ENCODE measurements around the gene FFAR3.

The FFAR3 gene

GRCh38 chr19:35381926-35382325 lies 23.7 kb downstream of the FFAR3 start:
- no peak for DNase-seq (ENCODE audit: low read depth)
- no peak overlapping the region for H3K4me3 ChIP-seq (ENCODE audit: low read length)
- TF ChIP-seq CTCF (IDR thresholded peaks at IDR 0.05; ENCODE audit: insufficient read depth, low read depth, low read length, missing control alignments): no peak

GRCh38 chr19:35383536-35383935 lies 25.3 kb downstream of the FFAR3 start:
- no peak for DNase-seq (ENCODE audit: low read depth)
- H3K4me3 ChIP-seq (ENCODE audit: low read length): no peak overlapping the region
- TF ChIP-seq CTCF (IDR thresholded peaks at IDR 0.05; ENCODE audit: insufficient read depth, low read depth, low read length, missing control alignments): no peak

GRCh38 chr19:35388277-35389054 lies 30.2 kb downstream of the FFAR3 start:
- no peak for TF ChIP-seq CTCF (IDR thresholded peaks at IDR 0.05; ENCODE audit: insufficient read depth, low read depth, low read length, missing control alignments)
- no peak for DNase-seq (ENCODE audit: low read depth)

GRCh38 chr19:35389192-35389861 lies 31.1 kb downstream of the FFAR3 start:
- no peak for TF ChIP-seq CTCF (IDR thresholded peaks at IDR 0.05; ENCODE audit: insufficient read depth, low read depth, low read length, missing control alignments)
- DNase-seq (ENCODE audit: low read depth): peak; percentile 4

More at GRCh38 chr19:35388277-35389054, 30.2 kb downstream of the FFAR3 start:
- H3K4me3 ChIP-seq (ENCODE audit: low read length): no peak overlapping the region

GRCh38 chr19:35392742-35393715 lies 34.8 kb downstream of the FFAR3 start:
- H3K4me3 ChIP-seq (ENCODE audit: low read length): no peak overlapping the region
- no peak for DNase-seq (ENCODE audit: low read depth)
- no peak for TF ChIP-seq CTCF (IDR thresholded peaks at IDR 0.05; ENCODE audit: insufficient read depth, low read depth, low read length, missing control alignments)

More at GRCh38 chr19:35389192-35389861, 31.1 kb downstream of the FFAR3 start:
- no peak overlapping the region for H3K4me3 ChIP-seq (ENCODE audit: low read length)

- DNase-seq (ENCODE audit: low read depth): peak; percentile 4
- TF ChIP-seq CTCF (IDR thresholded peaks at IDR 0.05; ENCODE audit: insufficient read depth, low read depth, low read length, missing control alignments): no peak
Observed at GRCh38 chr19:35395382-35396199, 37.3 kb downstream of the FFAR3 start.

More at GRCh38 chr19:35395382-35396199, 37.3 kb downstream of the FFAR3 start:
- no peak overlapping the region for H3K4me3 ChIP-seq (ENCODE audit: low read length)

Measured in epithelial cell of esophagus (primary cell).